PC-9 (cell line): ENCODE measurements around the gene ARHGEF28.

Experiments used
- EZH2 ChIP-seq: fragments of 200-600 bp; sonication (generic); IDR thresholded peaks from 2 replicates; pipeline ENCODE4 v1.8.0; 2017; ENCODE audit warnings: antibody characterized with exemption, low read depth
- TF ChIP-seq, protein P1 (sequence below): fragments of 200-600 bp; sonication (generic); conservative IDR thresholded peaks from 2 replicates; pipeline ENCODE4 v1.6.1; 2017; ENCODE audit warnings: mixed run types, antibody characterized with exemption, mild to moderate bottlenecking, moderate library complexity

DNA sequence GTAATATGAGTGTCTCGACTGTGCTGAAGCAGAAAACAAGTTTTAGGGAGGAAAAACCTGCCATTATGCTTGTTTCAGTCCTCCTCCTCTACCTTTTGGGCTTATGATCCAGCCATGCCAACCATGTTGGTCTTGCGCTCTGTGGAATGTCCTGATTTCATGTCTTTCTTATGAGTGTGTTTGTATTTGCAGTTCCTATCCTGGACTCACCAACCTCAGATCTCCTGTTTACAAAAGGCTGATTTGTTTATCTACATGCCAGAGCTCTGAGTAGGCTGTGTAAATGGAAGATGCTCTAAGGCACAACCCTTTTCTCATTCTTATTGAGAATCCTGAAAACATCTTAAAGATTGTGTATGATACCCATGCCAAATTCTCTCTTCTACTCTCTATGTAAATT is 138.6 kb downstream of the ARHGEF28 start:
- no peak for TF ChIP-seq EZH2
- TF ChIP-seq, protein P1, sequence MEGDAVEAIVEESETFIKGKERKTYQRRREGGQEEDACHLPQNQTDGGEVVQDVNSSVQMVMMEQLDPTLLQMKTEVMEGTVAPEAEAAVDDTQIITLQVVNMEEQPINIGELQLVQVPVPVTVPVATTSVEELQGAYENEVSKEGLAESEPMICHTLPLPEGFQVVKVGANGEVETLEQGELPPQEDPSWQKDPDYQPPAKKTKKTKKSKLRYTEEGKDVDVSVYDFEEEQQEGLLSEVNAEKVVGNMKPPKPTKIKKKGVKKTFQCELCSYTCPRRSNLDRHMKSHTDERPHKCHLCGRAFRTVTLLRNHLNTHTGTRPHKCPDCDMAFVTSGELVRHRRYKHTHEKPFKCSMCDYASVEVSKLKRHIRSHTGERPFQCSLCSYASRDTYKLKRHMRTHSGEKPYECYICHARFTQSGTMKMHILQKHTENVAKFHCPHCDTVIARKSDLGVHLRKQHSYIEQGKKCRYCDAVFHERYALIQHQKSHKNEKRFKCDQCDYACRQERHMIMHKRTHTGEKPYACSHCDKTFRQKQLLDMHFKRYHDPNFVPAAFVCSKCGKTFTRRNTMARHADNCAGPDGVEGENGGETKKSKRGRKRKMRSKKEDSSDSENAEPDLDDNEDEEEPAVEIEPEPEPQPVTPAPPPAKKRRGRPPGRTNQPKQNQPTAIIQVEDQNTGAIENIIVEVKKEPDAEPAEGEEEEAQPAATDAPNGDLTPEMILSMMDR: no peak
